Astrocyte (in vitro differentiated cells and primary cell): ENCODE results near the gene HSPA2. TPM values are rescaled to one million over a fixed set of nuclear protein-coding genes. Genes with fewer than 3 reads are reported as not detected.

Source experiments
- DNase-seq: peaks from one replicate; pipeline ENCODE4 v3.0.0-alpha.2; 2010; ENCODE audit warnings: low read depth
- FAIRE-seq: peaks from 2 replicates; lab custom pipeline; 2011; peaks lifted over from hg19 to GRCh38; lab: Jason Lieb, UNC
- H2AFZ ChIP-seq: 2 replicates; pipeline ENCODE4 v1.6.0; 2012; ENCODE audit warnings: low read depth, low read length, inconsistent platforms
- H3K27ac ChIP-seq: 2 replicates; pipeline ENCODE4 v1.5.1; 2011; ENCODE audit warnings: low read depth, low read length, inconsistent platforms
- H3K27me3 ChIP-seq: 2 replicates; pipeline ENCODE4 v1.6.0; 2011; ENCODE audit warnings: low read length, inconsistent platforms; ENCODE audit not compliant: insufficient read depth
- H3K36me3 ChIP-seq: 2 replicates; pipeline ENCODE4 v1.5.1; 2011; ENCODE audit warnings: low read length, inconsistent platforms; ENCODE audit not compliant: insufficient read depth
- H3K4me1 ChIP-seq: 2 replicates; pipeline ENCODE4 v1.5.1; 2011; ENCODE audit warnings: low read length, inconsistent platforms; ENCODE audit not compliant: insufficient read depth
- H3K4me2 ChIP-seq: 2 replicates; pipeline ENCODE4 v1.6.0; 2012; ENCODE audit warnings: low read length, inconsistent platforms
- H3K4me3 ChIP-seq: 2 replicates; pipeline ENCODE4 v1.5.1; 2011; ENCODE audit warnings: low read depth, mild to moderate bottlenecking, low read length, inconsistent platforms; ENCODE audit not compliant: insufficient read depth
- H3K79me2 ChIP-seq: 2 replicates; pipeline ENCODE4 v1.6.0; 2012; ENCODE audit warnings: mild to moderate bottlenecking, low read length, inconsistent platforms; ENCODE audit not compliant: insufficient read depth
- H3K9ac ChIP-seq: 2 replicates; pipeline ENCODE4 v1.6.0; 2012; ENCODE audit warnings: mild to moderate bottlenecking, low read length, inconsistent platforms
- H3K9me3 ChIP-seq: 2 replicates; pipeline ENCODE4 v1.5.1; 2012; ENCODE audit warnings: low read depth, mild to moderate bottlenecking, low read length, inconsistent platforms; ENCODE audit not compliant: insufficient read depth
- H4K20me1 ChIP-seq: 2 replicates; pipeline ENCODE4 v1.6.0; 2012; ENCODE audit warnings: low read length, inconsistent platforms; ENCODE audit not compliant: insufficient read depth
- H3K27ac Mint-ChIP-seq: one replicate; pipeline ENCODE4 v1.8.0; 2021; ENCODE audit warnings: mild to moderate bottlenecking, mixed read lengths; ENCODE audit not compliant: unreplicated experiment
- H3K27me3 Mint-ChIP-seq: one replicate; pipeline ENCODE4 v1.8.0; 2021; ENCODE audit warnings: low read depth, mixed read lengths; ENCODE audit not compliant: unreplicated experiment
- H3K36me3 Mint-ChIP-seq: one replicate; pipeline ENCODE4 v1.8.0; 2021; ENCODE audit warnings: low read depth, mixed read lengths; ENCODE audit not compliant: unreplicated experiment
- H3K4me1 Mint-ChIP-seq: one replicate; pipeline ENCODE4 v1.8.0; 2021; ENCODE audit warnings: low read depth, mixed read lengths; ENCODE audit not compliant: unreplicated experiment
- H3K4me3 Mint-ChIP-seq: one replicate; pipeline ENCODE4 v1.8.0; 2021; ENCODE audit warnings: mild to moderate bottlenecking, moderate library complexity, mixed read lengths; ENCODE audit not compliant: unreplicated experiment
- H3K9me3 Mint-ChIP-seq: one replicate; pipeline ENCODE4 v1.8.0; 2021; ENCODE audit warnings: mild to moderate bottlenecking, mixed read lengths; ENCODE audit not compliant: unreplicated experiment
- EZH2 ChIP-seq: IDR thresholded peaks from 2 replicates; pipeline ENCODE4 v1.6.1; 2012; ENCODE audit warnings: mild to moderate bottlenecking, low read length, inconsistent platforms; ENCODE audit not compliant: insufficient read depth
- total RNA-seq: library from RNA; stranded (reverse); gene quantifications from 2 replicates; pipeline ENCODE4 v1.2.1, GENCODE V29; 2021
- TF ChIP-seq, protein P1 (sequence below): IDR thresholded peaks from 2 replicates; pipeline ENCODE4 v1.5.1; 2011; ENCODE audit warnings: low read depth, mild to moderate bottlenecking, inconsistent platforms, low read length, moderate library complexity; ENCODE audit not compliant: insufficient read depth

HSPA2 gene
- total RNA-seq, 1 donor from 2014 or later, result 2.8 TPM

DNA sequence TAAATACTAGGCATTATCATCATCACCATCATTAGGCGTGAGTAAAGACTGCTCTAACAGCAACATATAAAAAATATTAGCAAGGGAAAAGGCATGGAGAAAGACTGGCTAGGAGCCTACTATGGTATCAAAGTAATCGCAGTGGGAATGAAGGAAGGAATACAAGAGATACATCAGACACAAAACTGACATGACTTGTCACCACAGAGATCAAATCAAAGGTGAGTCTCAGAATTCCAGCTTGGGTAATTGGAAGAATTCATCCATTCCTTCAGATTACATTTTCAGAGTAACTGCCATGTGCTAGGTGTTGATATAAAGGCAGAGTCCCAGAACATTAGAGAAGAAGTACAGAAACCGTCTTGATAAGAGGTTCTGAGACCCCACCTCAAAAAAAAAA, 47.1 kb upstream of the HSPA2 start:
- TF ChIP-seq, protein P1, sequence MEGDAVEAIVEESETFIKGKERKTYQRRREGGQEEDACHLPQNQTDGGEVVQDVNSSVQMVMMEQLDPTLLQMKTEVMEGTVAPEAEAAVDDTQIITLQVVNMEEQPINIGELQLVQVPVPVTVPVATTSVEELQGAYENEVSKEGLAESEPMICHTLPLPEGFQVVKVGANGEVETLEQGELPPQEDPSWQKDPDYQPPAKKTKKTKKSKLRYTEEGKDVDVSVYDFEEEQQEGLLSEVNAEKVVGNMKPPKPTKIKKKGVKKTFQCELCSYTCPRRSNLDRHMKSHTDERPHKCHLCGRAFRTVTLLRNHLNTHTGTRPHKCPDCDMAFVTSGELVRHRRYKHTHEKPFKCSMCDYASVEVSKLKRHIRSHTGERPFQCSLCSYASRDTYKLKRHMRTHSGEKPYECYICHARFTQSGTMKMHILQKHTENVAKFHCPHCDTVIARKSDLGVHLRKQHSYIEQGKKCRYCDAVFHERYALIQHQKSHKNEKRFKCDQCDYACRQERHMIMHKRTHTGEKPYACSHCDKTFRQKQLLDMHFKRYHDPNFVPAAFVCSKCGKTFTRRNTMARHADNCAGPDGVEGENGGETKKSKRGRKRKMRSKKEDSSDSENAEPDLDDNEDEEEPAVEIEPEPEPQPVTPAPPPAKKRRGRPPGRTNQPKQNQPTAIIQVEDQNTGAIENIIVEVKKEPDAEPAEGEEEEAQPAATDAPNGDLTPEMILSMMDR, result no peak
- no peak for TF ChIP-seq EZH2

DNA sequence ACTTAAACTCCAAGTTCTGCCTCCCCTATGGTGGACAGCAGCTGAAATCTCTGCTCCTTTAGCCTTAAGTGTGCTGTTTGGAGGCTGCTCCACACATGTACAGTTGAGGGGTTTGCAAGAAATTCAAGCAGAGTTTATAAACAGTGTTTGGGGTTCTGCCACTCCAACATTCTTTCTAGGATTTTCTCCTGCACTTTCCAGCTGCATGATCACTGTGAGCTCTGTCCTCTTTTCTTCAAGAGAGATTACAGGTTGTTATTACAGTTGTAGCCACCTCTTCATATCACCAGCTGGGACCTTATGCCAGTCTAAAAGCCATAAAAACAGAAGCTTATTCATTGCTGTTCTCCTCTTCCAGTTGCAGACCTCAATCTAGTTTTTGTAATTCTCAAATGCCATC, 45.3 kb upstream of the HSPA2 start:
- no peak overlapping the region for H3K4me2 ChIP-seq

More for the DNA sequence above, 47.1 kb upstream of the HSPA2 start:
- Histone ChIP-seq H3K36me3 (no peaks in the 10 kb centered on the region), H3K9ac (no peak overlapping the region), H2AFZ (no peak overlapping the region), H3K9me3 (no peaks in the 10 kb centered on the region), H3K4me1 (no peaks in the 10 kb centered on the region), H3K79me2 (peaks cover 5% of the 10 kb centered on the region), H3K4me2 (no peak overlapping the region), H3K27me3 (no peaks in the 10 kb centered on the region), H4K20me1 (peaks cover 9% of the 10 kb centered on the region), H3K27ac (no peak overlapping the region), H3K4me3 (no peak overlapping the region)
- no peaks in the 10 kb centered on the region for H3K9me3 Mint-ChIP-seq
- no peak overlapping the region for H3K27ac Mint-ChIP-seq
- no peaks in the 10 kb centered on the region for H3K4me1 Mint-ChIP-seq
- FAIRE-seq (no peak), DNase-seq (no peak)
- peaks cover 6% of the 10 kb centered on the region for H3K36me3 Mint-ChIP-seq
- H3K4me3 Mint-ChIP-seq, result no peak overlapping the region
- no peaks in the 10 kb centered on the region for H3K27me3 Mint-ChIP-seq

DNA sequence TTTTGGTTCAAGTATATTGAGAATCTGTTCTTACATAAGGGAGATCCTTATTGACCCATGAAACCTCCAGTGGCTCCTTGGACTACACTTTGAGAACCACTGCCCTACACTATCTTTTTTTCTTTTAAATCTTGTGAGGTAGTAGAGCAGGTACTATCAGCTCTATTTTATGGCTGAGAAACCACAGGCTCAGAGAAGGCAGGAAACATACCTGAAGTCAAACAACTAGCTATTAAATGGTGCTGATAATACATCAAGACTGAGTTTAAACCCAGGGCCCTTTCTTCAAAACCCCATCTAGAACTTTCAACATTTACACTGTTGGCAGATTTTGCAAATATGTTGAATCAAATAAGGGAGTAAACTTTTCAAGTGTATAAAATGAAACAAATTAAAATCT, 43.8 kb upstream of the HSPA2 start:
- H3K9me3 ChIP-seq, result no peaks in the 10 kb centered on the region
- no peaks in the 10 kb centered on the region for H3K27me3 ChIP-seq
- H3K36me3 ChIP-seq, result no peaks in the 10 kb centered on the region
- peaks cover 23% of the 10 kb centered on the region for H3K79me2 ChIP-seq
- peaks cover 2% of the 10 kb centered on the region for H3K36me3 Mint-ChIP-seq
- no peak for TF ChIP-seq EZH2
- TF ChIP-seq, protein P1, result no peak
- peaks cover 6% of the 10 kb centered on the region for H3K4me1 ChIP-seq
- FAIRE-seq (no peak), DNase-seq (no peak)
- no peak overlapping the region for H3K4me2 ChIP-seq
- no peak overlapping the region for H3K4me3 Mint-ChIP-seq
- H3K27ac ChIP-seq, result no peak overlapping the region
- no peak overlapping the region for H3K27ac Mint-ChIP-seq
- H4K20me1 ChIP-seq, result no peaks in the 10 kb centered on the region
- no peak overlapping the region for H3K9ac ChIP-seq
- no peak overlapping the region for H2AFZ ChIP-seq
- H3K27me3 Mint-ChIP-seq, result no peaks in the 10 kb centered on the region
- H3K4me1 Mint-ChIP-seq, result peaks cover 6% of the 10 kb centered on the region
- H3K9me3 Mint-ChIP-seq, result no peaks in the 10 kb centered on the region
- no peak overlapping the region for H3K4me3 ChIP-seq

More for the DNA sequence above, 45.3 kb upstream of the HSPA2 start:
- no peaks in the 10 kb centered on the region for H3K4me1 ChIP-seq
- no peak overlapping the region for H2AFZ ChIP-seq
- Mint-ChIP-seq H3K4me3 (no peak overlapping the region), H3K27ac (no peak overlapping the region), H3K27me3 (no peaks in the 10 kb centered on the region), H3K9me3 (no peaks in the 10 kb centered on the region), H3K4me1 (no peaks in the 10 kb centered on the region), H3K36me3 (peaks cover 6% of the 10 kb centered on the region)
- no peak overlapping the region for H3K4me3 ChIP-seq
- H3K27me3 ChIP-seq, result no peaks in the 10 kb centered on the region
- H3K79me2 ChIP-seq, result peaks cover 14% of the 10 kb centered on the region
- H3K9ac ChIP-seq, result no peak overlapping the region
- no peak for FAIRE-seq
- no peaks in the 10 kb centered on the region for H3K9me3 ChIP-seq
- H4K20me1 ChIP-seq, result peaks cover 9% of the 10 kb centered on the region
- no peaks in the 10 kb centered on the region for H3K36me3 ChIP-seq
- no peak for DNase-seq
- H3K27ac ChIP-seq, result no peak overlapping the region
- TF ChIP-seq EZH2, result no peak
- TF ChIP-seq, protein P1, result no peak
